Erythroblast (primary cell): ENCODE results near the gene RFPL4A.
"Not testable (repeated sequence)": the region's sequence is repeated elsewhere in the genome, so short reads cannot be mapped to it uniquely, and the experiment has no call there.

Experiments
- DNase-seq, 2 experiments: peaks; one replicate each; lab custom pipeline; 2025; lab: John Stamatoyannopoulos, UW
- GATA1 ChIP-seq: IDR thresholded peaks from 2 replicates; pipeline ENCODE4 v1.6.1; 2011; ENCODE audit warnings: low read depth, mild to moderate bottlenecking, control low read depth, low read length, moderate library complexity
- POLR2A ChIP-seq: IDR thresholded peaks from 2 replicates; pipeline ENCODE4 v1.6.1; 2011; ENCODE audit warnings: mild to moderate bottlenecking, low read length

RFPL4A gene

GRCh38 chr19:55766466-55766865, 7.6 kb downstream of the RFPL4A start:
- no peak for TF ChIP-seq GATA1
- no peak for TF ChIP-seq POLR2A
- no peak for DNase-seq

DNA sequence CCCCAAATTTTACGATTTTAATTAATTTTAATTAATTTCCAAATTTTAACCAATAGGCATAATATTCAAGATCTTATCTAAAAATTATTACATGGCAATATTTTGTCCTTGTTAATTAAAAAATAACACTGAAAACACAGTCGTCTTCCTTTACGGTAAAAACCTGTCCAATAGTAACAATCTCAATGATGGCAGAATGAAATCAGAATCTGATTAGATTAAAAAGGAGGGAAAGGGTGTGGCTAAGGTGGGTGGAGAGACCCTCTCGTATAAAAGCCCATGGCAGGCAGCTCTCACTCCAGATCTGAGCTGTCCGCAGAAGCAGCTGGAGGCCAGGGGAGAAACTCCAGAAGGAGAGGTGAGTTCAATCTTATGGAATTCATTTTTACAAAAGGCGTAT, 9.9 kb downstream of the RFPL4A start, which contains the start of gene RFPL4AL1:
Gene RFPL4AL1 (plus strand): TSS at position 301 of the 400 bp plus-strand sequence. CDS start 2,687 bp downstream, outside the sequence.
- DNase-seq = not testable (repeated sequence)

- DNase-seq = not testable (repeated sequence)
These were observed 10.7 kb downstream of the RFPL4A start for GRCh38 chr19:55769632-55770031.

DNA sequence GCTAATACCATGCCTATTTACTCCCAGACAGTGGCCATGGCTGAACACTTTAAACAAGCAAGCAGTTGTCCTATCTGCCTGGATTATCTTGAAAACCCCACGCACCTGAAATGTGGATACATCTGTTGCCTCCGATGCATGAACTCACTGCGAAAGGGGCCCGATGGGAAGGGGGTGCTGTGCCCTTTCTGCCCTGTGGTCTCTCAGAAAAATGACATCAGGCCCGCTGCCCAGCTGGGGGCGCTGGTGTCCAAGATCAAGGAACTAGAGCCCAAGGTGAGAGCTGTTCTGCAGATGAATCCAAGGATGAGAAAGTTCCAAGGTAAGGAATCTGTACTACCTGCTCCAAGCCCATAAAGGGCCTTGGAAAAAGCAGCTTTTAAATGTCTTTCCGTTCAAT, 18.6 kb downstream of the RFPL4A start:
- TF ChIP-seq GATA1 (no peak), POLR2A (no peak)
- DNase-seq = peak; percentile 8 to 20

GRCh38 chr19:55778331-55778730, 19.4 kb downstream of the RFPL4A start:
- TF ChIP-seq GATA1 = no peak
- no peak for TF ChIP-seq POLR2A
- no peak for DNase-seq

DNA sequence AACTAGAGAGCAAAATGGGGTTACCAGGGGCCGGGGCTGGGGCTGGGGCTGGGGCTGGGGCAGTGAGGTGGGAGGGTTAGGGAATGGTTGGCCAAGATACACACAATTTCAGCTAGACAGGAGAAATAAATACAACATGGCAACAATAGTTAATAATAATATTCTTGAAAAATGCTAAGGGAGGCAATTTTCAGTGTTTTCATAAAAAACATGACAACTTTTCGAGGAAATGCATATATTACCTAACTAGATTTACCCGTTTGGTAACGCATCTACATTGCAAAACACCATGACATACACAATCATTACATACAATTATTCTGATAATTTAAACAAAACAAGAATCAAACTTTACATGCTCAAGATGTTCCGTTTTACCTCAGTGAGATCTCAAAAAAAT, 22.2 kb downstream of the RFPL4A start:
- TF ChIP-seq POLR2A (no peak), GATA1 (no peak)
- DNase-seq = no peak

GRCh38 chr19:55795021-55795420, 36.1 kb downstream of the RFPL4A start:
- DNase-seq = no peak
- TF ChIP-seq GATA1 = no peak
- TF ChIP-seq POLR2A = no peak

DNA sequence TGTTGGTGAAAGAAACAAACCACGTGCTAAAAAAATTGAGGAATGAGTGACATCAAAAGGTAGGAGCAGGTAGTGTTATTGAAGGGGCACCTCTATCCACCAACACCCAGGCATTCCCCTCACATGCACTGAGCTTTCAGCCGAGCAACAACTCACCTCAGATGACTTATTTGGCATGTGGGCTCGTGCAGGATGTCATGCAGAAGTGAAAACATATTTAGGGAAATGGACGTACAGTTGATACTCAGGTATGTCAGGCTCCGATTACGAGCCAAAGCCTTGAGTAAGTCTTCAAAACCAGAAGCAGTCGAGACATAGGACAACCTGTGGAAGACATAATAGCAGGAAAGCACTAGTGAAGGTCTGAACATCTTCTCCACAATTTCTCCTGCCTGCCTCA, 42.5 kb downstream of the RFPL4A start:
- DNase-seq = no peak
- TF ChIP-seq GATA1 = no peak
- no peak for TF ChIP-seq POLR2A

- no peak for DNase-seq
- no peak for TF ChIP-seq GATA1
- TF ChIP-seq POLR2A = no peak
These were observed 43.4 kb downstream of the RFPL4A start for GRCh38 chr19:55802281-55802680.

DNA sequence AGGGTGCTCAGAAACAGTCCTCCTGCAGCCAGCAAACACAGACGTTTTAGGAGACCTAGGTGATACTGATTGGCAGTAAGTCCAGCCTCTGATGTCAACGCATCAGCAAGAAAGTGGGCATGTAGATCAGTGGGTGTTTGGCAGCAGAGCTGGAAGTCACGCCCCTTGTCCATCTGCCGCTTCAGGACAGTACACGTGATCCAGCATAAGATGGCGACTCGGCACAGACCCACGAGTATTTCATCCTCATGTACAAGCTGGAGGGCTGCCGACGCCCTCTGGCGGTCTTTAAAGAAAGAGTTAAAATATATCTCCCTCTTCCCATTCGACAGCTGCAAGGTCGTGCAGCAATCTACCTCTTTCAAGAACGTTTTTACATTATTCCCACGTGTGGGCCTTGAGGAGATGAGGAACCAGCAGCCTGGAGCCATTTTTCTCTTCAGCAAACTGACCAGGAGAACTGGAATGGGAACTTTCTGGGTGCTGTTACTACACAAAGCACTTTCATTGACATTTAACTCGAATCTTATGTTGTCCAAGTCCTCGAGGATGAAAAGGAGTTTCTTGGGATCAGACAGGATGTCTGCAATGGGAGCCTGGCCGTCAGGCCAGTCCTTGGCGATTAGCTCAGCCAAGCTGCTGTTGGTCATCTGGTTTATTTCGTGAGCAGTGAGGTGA, 50.6 kb downstream of the RFPL4A start:
- TF ChIP-seq POLR2A = no peak
- TF ChIP-seq GATA1 = no peak
- DNase-seq = peak; percentile 77 to 78

- DNase-seq = no peak
- TF ChIP-seq POLR2A = no peak
- no peak for TF ChIP-seq GATA1
These were observed 52.4 kb downstream of the RFPL4A start for GRCh38 chr19:55811340-55811739.

DNA sequence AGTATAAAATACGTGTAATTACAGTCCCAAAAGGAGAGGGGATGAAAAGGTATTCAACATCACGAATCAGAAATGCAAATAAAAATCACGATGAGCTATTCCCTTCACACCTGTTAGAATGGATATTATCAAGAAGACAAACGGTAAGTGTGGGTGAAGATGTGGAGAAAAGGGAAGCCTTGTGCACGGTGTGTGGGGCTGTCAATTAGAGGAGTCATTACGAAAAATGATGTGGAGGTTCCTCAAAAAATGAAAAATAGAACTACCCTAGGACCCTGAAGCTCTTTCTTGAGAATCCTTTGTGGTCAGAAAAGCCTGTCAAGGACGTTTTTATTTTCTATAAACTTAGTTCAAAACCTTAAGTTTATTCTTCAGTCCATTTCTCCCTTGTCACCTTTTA, 53.6 kb downstream of the RFPL4A start:
- TF ChIP-seq POLR2A (no peak), GATA1 (no peak)
- DNase-seq = no peak
